SKM-1 (cell line): ENCODE data around the gene VASP.

Experiments
- DNase-seq: peaks from one replicate; lab custom pipeline; 2025; ENCODE audit not compliant: unreplicated experiment; lab: John Stamatoyannopoulos, UW

Gene VASP

DNA sequence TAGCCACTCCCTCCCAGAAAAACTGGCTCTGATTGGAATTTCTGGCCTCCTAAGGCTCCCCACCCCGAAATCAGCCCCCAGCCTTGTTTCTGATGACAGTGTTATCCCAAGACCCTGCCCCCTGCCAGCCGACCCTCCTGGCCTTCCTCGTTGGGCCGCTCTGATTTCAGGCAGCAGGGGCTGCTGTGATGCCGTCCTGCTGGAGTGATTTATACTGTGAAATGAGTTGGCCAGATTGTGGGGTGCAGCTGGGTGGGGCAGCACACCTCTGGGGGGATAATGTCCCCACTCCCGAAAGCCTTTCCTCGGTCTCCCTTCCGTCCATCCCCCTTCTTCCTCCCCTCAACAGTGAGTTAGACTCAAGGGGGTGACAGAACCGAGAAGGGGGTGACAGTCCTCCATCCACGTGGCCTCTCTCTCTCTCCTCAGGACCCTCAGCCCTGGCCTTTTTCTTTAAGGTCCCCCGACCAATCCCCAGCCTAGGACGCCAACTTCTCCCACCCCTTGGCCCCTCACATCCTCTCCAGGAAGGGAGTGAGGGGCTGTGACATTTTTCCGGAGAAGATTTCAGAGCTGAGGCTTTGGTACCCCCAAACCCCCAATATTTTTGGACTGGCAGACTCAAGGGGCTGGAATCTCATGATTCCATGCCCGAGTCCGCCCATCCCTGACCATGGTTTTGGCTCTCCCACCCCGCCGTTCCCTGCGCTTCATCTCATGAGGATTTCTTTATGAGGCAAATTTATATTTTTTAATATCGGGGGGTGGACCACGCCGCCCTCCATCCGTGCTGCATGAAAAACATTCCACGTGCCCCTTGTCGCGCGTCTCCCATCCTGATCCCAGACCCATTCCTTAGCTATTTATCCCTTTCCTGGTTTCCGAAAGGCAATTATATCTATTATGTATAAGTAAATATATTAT, 33.3 kb upstream of the VASP start:
- no peak for DNase-seq

DNA sequence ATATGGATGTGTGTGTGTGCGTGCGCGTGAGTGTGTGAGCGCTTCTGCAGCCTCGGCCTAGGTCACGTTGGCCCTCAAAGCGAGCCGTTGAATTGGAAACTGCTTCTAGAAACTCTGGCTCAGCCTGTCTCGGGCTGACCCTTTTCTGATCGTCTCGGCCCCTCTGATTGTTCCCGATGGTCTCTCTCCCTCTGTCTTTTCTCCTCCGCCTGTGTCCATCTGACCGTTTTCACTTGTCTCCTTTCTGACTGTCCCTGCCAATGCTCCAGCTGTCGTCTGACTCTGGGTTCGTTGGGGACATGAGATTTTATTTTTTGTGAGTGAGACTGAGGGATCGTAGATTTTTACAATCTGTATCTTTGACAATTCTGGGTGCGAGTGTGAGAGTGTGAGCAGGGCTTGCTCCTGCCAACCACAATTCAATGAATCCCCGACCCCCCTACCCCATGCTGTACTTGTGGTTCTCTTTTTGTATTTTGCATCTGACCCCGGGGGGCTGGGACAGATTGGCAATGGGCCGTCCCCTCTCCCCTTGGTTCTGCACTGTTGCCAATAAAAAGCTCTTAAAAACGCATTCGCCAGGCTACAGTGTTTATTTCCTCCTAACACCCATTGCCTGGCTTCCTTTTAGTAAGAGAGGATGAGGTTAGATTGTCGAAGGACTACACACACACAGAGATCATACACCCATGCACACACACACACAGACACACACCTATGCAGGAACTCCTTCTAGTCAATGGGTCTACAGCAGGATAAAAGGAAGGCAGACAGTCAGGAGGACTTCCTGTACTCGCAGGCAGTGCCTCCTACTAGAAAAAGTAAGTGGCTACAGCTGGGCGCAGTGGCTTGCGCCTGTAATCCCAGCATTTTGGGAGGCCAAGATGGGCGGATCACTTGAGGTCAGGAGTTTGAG, 32.4 kb upstream of the VASP start:
- no peak for DNase-seq

DNA sequence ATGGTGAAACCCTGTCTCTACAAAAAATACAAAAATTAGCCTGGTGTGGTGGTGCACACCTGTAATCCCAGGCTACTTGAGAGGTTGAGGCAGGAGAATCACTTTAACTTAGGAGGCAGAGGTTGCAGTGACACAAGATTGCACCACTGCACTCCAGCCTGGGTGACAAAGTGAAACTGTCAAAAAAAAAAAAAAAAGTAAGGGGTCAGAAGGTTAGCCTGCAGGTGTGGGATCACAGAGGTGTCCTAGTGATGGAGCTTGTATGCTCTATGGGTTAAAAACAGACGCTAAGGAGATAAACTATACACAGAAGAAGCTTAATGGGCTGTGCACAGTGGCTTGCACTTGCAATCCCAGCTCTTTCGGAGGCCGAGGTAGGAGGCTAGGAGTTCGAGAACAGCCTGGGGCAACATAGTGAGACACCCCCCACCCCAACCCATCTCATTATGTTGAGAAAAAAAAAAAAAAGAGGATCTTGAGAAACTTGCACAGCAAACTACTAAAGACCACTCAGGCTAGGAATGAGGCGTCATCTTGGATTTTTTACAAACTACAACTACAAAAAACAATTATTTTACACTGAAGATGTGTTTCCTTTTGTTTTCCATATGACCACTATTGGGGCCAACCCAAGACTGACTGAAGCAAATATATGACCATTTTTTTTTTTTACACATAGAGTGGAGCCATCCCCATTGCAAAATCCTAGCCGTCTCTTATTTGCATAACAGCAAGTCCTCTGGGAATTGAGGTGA, 31.6 kb upstream of the VASP start:
- DNase-seq = no peak

DNA sequence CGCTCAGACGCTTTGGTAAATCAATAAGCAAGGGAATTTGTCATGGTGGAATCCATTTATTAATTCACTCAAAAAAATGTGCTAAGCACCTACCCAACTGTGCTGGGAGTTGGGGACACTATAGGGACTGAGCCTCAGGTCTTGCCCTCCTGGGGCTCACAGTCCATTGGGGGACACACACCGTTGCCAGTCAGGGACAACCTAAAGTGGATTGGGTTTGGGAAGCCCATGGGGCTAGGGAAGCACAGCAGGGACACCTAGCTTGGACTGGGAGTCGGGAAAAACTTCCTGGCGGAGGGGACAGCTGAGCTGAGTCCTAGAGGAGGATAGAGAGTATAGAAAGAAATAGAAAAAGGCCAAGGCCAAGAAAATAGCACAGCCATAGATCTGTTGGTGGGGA, 31.0 kb upstream of the VASP start:
- DNase-seq = no peak

DNA sequence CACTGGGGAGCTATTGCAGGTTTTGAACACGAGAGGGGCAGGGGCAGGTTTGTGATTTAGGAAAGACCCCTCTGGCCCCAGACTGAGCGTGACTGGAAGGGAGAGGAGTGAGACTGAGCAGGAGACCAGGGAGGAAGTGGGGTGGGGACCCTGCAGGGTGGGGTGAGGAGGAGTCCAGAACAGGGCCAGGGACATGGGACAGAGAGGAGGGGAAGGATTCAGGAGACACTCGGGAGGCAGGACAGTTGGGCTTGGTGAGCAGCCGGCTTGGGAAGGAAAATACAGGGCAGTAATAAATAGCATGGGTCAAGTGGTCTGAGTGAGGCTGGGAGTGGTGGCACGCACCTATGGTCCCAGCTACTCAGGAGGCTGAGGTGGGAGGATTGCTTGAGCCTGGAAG, 30.1 kb upstream of the VASP start:
- no peak for DNase-seq

DNA sequence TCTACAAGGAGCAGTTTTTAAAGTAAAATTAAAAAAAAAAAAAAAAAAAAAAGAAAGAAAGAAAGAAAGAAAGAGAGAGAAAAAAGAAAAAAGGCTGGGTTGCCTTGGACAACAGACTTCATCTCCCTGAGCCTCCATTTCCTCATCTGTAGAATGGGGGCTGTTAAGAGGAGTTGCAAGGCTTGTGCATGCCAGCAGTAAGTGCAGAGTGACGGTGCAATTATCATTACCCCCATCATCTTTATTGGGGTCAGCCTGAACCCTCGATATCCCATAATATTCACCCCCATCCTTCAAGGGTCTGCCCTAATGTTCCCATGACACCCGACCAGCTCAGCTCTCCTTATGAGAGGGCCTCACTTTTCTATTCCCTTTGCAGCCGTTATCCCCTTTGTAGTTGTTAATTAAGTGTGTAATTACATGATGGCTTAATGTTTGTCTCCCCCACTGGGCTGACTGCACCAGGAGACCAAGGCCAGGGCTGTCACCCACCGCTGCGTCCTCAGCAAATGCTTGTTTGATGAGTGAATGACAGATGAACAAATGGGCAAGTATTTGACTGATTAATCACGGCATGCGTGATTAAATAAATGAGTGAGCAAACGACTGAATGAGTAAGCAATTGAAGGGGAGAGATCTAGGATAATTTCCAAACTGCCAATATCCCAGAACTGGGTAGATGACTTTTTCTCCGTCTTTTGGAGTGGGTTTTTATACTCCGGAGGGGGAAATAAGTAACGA, 29.4 kb upstream of the VASP start:
- DNase-seq = no peak

DNA sequence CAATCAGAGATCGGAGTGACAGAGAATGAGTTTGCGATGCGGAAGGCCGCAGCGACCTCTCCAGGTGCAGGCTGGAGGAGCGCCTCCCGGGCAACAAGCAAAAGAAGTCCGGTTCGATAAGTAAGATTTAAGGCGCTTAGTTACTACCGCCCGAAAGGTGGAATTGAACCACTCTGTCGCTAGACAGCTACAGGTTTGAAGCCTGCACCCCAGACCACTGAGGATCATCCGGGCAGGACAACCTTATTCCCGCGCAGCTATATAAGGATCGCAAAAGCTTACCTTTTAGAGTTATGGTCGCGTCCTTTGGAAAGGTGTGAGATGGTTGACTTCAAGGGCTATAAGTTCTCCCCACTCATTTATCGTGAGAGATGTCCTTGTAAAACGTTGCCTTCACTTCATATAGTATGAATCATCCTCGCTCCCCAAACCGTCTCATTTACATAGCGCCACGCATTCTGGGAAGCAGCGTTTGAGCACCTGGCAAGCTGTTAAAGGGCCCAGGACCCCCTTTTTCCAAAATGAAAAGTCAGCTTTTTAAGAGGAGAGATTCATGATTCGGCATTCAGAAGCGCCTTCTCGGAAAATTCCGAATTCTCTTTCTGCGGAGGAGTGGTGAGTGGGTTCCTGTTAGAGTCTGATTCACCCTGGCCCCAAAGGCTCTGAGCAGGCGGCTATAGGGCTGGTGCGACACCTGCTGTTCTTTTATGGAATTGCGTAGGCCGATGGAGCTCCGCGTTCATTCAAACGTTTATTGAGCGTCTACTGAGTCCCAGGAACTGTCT, 28.6 kb upstream of the VASP start:
- peak; percentile 40 for DNase-seq

DNA sequence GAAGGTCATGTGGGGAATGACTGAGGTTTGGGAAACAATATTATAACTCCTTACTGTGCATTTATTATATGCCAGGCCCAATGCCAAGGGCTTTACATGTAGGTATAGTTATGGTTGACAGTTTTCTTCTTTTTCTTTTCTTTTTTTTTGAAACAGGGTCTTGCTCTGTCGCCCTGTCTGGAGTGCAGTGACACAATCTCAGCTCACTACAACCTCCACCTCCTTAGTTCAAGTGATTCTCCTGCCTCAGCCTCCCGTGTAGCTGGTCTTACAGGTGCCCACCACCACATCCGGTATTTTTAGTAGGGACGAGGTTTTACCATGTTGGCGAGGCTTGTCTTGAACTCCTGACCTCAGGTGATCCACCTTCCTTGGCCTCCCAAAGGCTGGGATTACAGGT, 24.2 kb upstream of the VASP start:
- DNase-seq = no peak

DNA sequence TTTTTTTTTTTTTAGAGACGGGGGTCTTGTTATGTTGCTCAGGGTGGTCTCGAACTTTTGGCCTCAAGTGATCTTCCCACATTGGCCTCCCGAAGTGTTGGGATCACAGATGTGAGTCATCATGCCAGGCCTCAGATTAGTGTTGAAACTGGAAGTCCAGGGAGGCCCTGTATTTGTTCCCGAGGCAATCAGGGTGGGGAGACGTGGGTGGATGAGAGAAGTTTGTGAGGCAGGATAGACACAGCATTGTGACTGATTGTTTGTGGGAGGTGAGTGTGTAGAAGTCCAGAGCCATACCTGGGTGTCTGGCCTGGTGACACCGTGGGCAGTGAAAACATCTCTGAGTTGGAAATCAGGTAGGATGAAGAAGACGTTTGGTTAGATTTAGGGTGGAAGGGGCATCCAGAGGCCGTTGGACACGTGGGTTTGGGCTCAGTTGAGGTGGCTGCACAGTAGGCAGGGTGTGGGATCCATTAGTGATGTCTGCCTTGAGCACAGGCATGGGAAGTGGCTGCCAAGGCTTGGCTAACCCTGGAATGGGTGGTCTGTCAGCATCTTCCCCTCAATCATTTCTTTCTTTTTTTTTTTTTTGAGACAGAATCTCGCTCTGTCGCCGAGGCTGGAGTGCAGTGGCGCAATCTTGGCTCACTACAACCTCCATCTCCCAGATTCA, 22.9 kb upstream of the VASP start:
- no peak for DNase-seq

DNA sequence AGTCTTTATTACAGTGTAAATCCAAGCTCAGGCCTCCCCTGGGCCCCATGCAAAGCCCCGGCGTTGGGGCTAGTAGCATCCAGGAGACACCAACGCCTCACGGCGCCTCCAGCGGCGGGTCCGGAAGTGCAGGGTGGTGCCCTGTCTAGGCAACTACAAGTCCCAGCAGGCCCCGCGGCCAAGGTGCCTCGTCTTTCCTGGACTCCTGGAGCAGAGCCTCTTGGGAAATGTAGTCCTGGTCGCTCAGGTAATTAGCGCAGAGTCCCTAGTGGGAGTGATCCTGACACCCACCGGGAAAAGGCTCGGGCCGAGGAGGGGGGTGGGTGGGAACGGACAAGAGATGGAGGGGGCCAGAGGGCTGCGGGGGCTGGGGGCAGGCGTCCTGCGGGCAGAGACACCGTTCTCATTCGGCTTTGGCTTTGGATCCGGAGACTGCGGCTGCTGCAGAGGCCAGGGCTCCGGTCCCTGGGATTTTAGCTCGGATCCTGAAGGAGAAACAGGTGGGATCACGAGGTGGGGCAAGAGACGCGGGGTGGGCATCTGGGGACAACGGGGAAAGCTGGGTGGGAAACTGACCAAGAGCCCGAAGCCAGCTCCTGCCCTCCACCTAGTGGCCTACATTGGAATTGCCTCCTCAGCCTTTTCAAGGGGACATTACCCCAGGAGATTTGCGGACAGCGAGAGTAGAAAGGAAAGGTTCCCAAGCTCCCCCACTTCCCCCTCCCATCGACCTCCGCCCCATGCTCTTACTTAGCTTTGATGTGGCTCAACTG, 21.8 kb upstream of the VASP start:
- DNase-seq = peak; percentile 74

DNA sequence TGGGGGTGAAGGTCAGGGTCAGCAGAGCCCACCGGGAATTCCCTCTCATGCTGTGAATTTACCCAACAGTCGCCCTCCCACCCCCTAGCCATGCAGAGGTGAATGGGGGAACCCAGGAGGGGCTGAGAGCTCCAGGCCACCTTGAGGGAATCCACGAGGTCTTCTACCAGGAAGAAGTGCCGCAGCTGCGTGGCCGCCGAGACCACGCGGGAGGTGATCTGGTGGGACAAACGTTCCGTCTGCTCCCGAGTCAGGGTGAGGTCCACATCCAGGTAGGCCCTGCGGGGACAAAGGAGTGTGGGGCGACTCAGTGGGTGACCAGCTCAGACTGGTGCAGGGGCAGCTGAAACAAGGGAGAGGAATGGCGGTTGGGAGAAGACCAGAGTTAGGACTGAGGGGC, 18.6 kb upstream of the VASP start:
- DNase-seq = no peak

DNA sequence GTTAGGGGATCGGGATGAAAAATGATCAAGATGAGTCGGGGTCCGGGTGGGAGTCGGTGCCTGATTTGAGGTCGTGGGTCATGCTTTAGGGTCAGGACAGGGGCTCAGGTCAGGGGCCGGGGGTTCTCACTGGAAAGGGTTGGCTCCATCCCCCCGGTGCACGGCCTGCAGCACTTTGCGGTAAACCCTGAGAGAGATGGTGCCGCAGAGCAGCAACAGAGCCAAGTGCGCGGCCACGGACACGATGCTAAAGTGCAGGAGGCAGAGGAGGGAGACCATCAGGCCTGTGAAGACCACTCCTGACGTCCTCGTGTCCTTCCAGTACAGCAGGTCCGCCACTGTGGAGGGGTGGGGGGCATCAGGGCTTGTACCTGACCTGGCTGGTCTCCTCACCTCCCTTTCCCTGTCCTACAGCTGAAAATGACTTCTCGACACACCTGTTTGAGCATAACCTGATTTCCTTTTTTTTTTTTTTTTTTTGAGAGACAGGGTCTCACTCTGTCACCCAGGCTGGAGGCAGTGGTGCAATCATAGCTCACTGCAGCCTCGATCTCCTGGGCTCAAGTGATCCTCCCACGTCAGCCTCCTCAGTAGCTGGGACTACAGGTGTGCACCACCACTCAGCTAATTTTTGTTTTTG, 17.9 kb upstream of the VASP start:
- no peak for DNase-seq

DNA sequence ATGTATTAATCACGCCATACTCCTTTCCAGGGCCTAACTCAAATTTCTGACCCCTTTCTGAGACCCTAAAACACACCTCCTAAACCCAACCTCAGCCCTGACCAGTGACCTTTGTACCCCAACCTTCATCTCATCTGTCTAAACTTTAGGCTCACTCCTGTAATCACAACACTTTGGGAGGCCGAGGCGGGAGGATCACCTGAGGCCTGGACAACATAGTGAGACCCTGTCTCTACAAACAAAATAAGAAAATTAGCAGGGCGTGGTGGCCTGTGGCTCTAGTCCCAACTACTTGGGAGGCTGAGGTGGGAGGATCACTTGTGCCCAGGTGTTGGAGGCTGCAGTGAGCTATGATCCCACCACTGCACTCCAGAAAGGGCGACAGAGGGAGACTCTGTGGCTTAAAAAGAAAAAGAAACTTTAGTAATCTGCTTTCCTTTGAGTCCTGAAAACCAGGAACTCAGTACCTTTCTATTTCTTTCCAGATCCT, 15.1 kb upstream of the VASP start:
- no peak for DNase-seq

DNA sequence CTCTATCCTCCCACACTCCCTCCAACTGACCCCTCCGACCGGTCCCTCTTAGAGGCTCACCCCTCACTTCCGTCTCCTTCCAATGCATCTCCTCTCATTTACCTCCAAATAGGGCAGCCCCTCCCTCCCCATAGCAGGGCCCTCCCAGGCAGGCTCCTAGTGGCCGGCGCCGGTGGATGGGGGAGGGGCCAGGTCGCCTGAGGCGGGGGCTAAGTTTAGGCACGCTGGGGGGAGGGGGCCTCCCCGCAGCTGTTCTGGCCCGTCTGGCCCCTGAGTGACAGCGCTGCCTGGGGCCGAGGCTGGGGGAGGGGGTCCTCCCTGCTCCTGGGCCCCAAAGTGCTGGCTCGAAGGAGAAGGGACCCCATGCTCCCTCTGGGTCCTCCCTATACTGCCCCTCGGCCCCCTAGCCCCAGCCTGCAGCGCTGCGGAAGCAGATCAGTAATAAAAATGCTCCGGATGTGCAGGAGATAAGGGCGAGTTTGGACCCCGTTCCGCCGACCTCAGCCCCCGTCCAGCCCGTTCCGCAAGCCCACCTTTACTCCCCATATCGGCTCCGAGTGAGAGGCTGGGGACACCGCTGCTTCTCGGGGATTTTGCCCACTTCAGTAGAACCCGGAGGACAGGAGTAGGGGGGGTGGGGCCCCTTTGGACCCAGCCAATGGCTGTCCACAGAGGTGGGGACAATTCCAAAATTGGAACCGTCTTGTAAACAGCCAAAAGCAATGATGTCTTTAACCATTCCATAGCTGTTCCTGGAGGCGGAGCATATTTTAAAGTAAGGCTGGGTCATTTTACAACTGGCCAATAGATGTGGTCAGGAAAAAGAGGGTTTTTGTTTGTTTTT, 14.4 kb upstream of the VASP start:
- DNase-seq = peak; percentile 42

DNA sequence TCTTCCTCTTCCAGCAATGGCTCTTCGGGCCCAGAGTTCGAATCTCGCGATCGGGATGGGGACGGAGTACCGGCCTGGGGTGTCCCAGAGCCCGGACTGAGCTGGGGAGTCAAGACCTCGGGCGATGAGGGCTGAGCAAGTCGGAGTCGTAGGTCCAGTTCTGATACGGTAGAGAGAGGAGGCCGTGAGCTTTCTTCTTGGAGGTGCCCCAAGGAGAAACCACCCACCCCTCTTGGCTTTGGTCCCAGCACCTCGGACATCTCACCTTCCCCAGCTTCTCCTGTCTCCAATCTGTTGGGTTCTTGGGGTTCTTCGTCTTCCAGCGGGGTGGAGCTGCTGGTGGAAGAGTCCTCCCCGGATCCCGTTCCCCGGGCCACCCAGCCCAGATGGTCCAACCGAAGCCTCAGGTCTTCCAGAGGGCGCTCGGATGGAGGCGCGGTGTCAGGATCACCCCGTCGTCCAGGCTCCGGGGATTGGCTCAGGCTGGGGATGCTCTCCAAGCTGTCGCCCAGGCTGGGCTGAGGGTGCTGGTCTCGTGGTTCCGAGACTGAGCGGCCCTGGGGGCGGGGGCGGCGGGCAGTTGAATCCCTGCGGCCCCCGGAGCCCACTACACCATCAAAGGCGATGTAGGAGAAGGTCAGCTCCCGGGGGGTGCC, 12.9 kb upstream of the VASP start:
- no peak for DNase-seq

DNA sequence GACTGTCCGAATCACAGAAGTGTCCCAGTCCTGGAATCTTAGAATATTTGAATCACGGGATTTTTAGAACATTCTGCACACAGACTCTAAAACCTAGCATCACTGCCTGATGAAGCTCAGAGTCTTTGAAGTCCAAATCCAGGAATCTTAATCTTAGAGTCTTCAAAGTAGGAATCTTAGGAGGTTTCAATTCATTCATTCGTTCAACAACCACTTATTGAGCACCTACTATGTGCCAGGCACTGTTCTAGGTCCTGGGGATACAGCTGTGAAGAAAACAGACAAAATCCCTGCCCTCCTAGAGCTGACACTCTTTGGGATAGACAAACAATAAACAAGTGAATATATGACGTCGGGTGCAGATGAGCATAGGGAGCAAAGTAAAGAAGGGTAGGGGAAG, 12.1 kb upstream of the VASP start:
- no peak for DNase-seq
